Endothelial cell (in vitro differentiated cells): ENCODE data around the gene STIM2. TPM values are rescaled to one million over a fixed set of nuclear protein-coding genes. Genes with fewer than 3 reads are reported as not detected.

ENCODE experiments used
- DNase-seq: peaks from one replicate; pipeline ENCODE4 v3.0.0; 2021; ENCODE audit warnings: low spot score
- H3K27ac Mint-ChIP-seq: one replicate; pipeline ENCODE4 v1.8.0; 2021; ENCODE audit warnings: mixed read lengths, inconsistent platforms; ENCODE audit not compliant: unreplicated experiment
- H3K27me3 Mint-ChIP-seq: one replicate; pipeline ENCODE4 v1.8.0; 2021; ENCODE audit warnings: mild to moderate bottlenecking, moderate library complexity, mixed read lengths, inconsistent platforms; ENCODE audit not compliant: unreplicated experiment
- H3K36me3 Mint-ChIP-seq: one replicate; pipeline ENCODE4 v1.8.0; 2021; ENCODE audit warnings: mild to moderate bottlenecking, low read depth, mixed read lengths, inconsistent platforms; ENCODE audit not compliant: unreplicated experiment
- H3K4me1 Mint-ChIP-seq: one replicate; pipeline ENCODE4 v1.8.0; 2021; ENCODE audit warnings: mild to moderate bottlenecking, mixed read lengths, inconsistent platforms; ENCODE audit not compliant: unreplicated experiment
- H3K4me3 Mint-ChIP-seq: one replicate; pipeline ENCODE4 v1.8.0; 2021; ENCODE audit warnings: mild to moderate bottlenecking, mixed read lengths, inconsistent platforms; ENCODE audit not compliant: unreplicated experiment
- H3K9me3 Mint-ChIP-seq: one replicate; pipeline ENCODE4 v1.8.0; 2021; ENCODE audit warnings: mixed read lengths, inconsistent platforms; ENCODE audit not compliant: unreplicated experiment
- total RNA-seq: library from RNA; stranded (reverse); fragmentation: NEBNext Ultra II Directional; extraction: Animal tissue kit (Norgen Biotek cat#: 25700); gene quantifications from one replicate; pipeline ENCODE4 v1.2.1, GENCODE V29; 2021; ENCODE audit not compliant: unreplicated experiment
- TF ChIP-seq, protein P1 (sequence below): fragments of 200-600 bp; sonication (generic); IDR thresholded peaks from one replicate; pipeline ENCODE4 v1.5.0; 2021; ENCODE audit warnings: antibody characterized with exemption; ENCODE audit not compliant: unreplicated experiment

Gene STIM2
- total RNA-seq, 1 donor from 2014 or later: 65.7 TPM

DNA sequence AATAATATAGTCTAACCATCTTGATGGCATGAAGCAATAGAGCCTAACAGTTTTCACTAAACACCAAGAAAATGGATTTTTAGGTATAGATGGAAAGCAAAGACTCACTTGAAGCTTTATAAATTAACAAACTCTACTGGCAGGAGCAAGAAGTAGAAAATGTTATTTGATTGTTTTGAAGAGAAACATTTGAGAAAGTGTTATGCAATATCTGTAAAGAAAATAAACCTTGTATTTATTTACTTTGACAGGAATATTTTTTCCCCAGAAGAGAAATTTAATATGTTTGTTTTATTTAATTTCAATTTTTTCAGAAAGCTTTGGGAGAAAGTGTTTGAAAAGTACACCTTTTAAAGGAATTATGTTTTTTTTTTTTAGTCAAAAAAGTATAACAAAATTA is 139.0 kb downstream of the STIM2 start:
- Mint-ChIP-seq H3K27ac (no peak overlapping the region), H3K4me3 (no peak overlapping the region), H3K4me1 (peaks cover 6% of the 10 kb centered on the region), H3K36me3 (peaks cover 9% of the 10 kb centered on the region), H3K9me3 (no peaks in the 10 kb centered on the region), H3K27me3 (no peaks in the 10 kb centered on the region)
- TF ChIP-seq, protein P1, sequence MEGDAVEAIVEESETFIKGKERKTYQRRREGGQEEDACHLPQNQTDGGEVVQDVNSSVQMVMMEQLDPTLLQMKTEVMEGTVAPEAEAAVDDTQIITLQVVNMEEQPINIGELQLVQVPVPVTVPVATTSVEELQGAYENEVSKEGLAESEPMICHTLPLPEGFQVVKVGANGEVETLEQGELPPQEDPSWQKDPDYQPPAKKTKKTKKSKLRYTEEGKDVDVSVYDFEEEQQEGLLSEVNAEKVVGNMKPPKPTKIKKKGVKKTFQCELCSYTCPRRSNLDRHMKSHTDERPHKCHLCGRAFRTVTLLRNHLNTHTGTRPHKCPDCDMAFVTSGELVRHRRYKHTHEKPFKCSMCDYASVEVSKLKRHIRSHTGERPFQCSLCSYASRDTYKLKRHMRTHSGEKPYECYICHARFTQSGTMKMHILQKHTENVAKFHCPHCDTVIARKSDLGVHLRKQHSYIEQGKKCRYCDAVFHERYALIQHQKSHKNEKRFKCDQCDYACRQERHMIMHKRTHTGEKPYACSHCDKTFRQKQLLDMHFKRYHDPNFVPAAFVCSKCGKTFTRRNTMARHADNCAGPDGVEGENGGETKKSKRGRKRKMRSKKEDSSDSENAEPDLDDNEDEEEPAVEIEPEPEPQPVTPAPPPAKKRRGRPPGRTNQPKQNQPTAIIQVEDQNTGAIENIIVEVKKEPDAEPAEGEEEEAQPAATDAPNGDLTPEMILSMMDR: no peak
- DNase-seq: no peak

DNA sequence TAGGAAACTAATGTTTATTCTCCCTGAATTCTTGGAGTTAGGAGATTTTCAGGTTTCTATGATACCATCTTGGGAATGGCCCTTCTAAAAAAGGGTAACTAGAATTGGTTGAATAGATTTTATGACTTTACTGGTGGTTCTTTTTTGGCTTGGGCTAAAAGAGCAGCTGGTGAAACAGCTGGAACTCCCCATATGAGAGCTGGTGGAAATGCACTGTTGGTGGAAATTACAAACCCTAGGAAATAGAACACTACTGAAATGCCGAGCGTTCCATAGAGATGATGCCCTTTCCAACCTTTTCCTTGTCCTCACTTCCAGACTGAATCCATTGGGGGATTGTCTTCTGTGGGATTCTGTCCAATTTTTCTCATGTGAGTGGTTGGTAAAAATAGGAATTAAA is 139.5 kb downstream of the STIM2 start:
- H3K27ac Mint-ChIP-seq: no peak overlapping the region
- no peaks in the 10 kb centered on the region for H3K9me3 Mint-ChIP-seq
- H3K36me3 Mint-ChIP-seq: peaks cover 9% of the 10 kb centered on the region
- H3K27me3 Mint-ChIP-seq: no peaks in the 10 kb centered on the region
- peaks cover 6% of the 10 kb centered on the region for H3K4me1 Mint-ChIP-seq
- no peak overlapping the region for H3K4me3 Mint-ChIP-seq
- no peak for DNase-seq
- TF ChIP-seq, protein P1: no peak

DNA sequence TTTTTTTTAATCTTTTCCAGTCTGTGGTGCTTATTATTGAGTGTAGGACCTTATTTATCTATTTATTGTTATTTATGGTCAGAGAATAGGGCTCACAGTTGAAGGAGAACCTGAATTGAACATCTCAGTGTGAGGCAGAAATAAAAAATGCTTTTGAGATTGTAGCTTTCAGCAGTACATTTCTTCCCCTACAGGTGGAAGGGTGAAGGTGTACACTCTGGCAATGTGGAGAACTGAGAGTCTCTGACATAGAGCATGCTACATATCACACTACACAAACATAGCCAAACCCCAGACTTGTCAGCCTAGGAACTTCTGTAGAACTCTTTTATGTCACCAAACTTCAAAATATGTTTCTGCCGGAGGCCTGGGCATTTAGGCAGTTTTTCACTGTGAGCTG is 140.2 kb downstream of the STIM2 start:
- TF ChIP-seq, protein P1: no peak
- H3K27me3 Mint-ChIP-seq: no peaks in the 10 kb centered on the region
- no peak overlapping the region for H3K4me3 Mint-ChIP-seq
- peaks cover 2% of the 10 kb centered on the region for H3K4me1 Mint-ChIP-seq
- no peak for DNase-seq
- no peak overlapping the region for H3K27ac Mint-ChIP-seq
- no peaks in the 10 kb centered on the region for H3K9me3 Mint-ChIP-seq
- peaks cover 9% of the 10 kb centered on the region for H3K36me3 Mint-ChIP-seq

DNA sequence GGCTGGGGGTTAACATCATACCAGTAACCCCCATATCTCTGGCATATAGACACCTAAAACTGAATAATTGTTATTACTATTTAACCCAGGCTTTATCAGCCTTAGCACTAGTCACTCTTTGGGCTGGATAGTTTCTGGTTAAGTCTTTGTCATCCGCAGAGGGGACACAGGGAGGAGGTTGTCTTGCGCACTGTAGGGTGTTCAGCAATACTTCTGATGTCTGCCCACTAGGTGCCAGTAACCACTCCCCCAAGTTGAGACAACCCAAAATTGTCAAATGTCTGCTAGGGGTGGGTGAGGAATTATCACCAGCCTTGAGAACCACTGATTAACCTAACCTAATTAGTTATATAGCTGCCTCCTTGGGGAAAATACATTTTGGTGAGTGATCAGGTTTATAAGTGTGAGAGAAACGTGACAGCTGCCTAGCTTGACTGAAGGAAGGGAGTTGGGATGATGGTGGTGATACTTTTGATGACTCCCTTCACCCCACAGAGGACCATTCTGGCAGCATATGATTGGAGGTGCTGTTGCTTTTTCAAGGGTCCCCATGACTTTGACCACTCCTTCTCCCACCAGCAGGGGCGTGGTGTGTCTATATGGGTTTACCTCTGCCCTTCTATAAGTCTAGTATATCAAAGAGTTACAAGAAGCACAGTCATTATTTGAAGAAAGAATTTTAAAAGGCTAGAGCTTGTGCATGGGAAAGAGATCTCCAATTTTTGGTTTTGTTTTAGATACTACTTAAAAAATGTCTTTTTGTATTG is 140.9 kb downstream of the STIM2 start:
- no peak for DNase-seq
- no peaks in the 10 kb centered on the region for H3K4me1 Mint-ChIP-seq
- TF ChIP-seq, protein P1: no peak

DNA sequence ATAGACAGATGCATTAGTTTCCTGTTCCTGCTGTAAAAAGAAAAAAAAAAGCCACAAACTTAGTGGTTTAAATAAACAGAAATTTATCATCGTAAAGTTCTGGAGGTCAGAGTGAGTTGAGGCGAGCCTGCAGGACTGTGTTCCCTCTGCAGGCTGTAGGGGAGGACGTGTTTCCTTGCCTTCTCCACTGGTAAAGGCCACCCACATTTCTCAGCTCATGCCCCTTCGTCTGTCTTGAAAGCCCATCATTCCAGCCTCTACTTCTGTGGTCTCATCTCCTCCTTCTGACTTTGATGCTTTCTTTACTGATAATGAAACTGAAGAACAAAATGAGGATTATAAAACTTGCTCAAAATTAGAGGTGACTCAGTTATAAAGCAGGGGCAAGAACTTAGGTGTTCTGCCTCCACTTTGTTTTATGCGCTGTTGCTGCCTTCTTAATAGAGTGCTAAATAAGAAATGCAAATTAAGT is 143.0 kb downstream of the STIM2 start:
- Mint-ChIP-seq H3K27me3 (peaks cover 2% of the 10 kb centered on the region), H3K4me3 (no peak overlapping the region), H3K36me3 (peaks cover 9% of the 10 kb centered on the region), H3K4me1 (no peaks in the 10 kb centered on the region), H3K27ac (no peak overlapping the region), H3K9me3 (no peaks in the 10 kb centered on the region)
- TF ChIP-seq, protein P1: no peak
- no peak for DNase-seq

More for the DNA sequence above, 140.9 kb downstream of the STIM2 start:
- no peak overlapping the region for H3K4me3 Mint-ChIP-seq
- H3K27me3 Mint-ChIP-seq: peaks cover 2% of the 10 kb centered on the region
- no peaks in the 10 kb centered on the region for H3K9me3 Mint-ChIP-seq
- H3K27ac Mint-ChIP-seq: no peak overlapping the region
- H3K36me3 Mint-ChIP-seq: peaks cover 9% of the 10 kb centered on the region
